NK-92 (cell line): ENCODE results near the gene DOLPP1.

Source experiments
- DNase-seq: peaks from one replicate; lab custom pipeline; 2025; ENCODE audit not compliant: unreplicated experiment; lab: John Stamatoyannopoulos, UW

Gene DOLPP1

GRCh38 chr9:129063061-129063460 is 17.9 kb upstream of the DOLPP1 start:
- no peak for DNase-seq

- no peak for DNase-seq
Measured at GRCh38 chr9:129064499-129064908, 16.4 kb upstream of the DOLPP1 start.

GRCh38 chr9:129068110-129068509 is 12.8 kb upstream of the DOLPP1 start:
- no peak for DNase-seq

GRCh38 chr9:129068990-129069861 is 11.7 kb upstream of the DOLPP1 start:
- no peak for DNase-seq

DNA sequence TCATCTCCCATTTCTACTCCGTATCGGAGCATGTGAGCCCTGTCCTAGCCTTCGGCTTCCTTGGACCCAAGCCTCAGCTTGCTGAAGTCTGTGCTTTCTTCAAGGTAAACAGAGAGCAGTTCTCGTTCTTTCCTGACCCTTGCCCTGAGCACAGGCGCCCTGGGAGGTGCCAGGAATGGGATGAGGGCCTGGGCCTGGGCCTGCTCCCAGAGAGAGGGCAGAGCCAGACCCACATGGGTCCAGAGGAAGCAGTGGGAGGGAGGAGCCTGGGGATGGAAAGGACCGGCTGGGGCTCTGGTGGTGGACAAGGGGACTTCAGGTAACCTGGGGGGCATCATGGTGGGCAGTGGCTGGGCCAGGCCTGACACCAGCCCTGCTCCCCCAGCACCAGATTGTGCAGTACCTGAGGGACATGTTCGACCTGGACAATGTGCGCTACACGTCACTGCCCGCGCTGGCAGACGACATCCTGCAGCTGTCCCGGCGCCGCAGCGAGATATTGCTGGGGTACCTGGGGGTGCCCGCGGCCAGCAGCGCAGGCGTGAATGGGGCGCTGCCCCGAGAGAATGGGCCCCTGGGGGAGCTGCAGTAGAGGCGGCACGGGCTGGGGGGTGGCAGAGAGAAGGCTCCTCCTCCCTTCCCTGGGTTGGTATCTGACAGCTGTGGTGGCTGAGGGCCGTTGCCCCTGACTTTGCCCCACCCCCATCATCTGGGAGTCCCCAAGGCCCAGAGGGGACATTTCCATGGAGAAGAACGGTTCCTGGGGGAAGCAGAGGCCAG is 10.9 kb upstream of the DOLPP1 start:
- no peak for DNase-seq

DNA sequence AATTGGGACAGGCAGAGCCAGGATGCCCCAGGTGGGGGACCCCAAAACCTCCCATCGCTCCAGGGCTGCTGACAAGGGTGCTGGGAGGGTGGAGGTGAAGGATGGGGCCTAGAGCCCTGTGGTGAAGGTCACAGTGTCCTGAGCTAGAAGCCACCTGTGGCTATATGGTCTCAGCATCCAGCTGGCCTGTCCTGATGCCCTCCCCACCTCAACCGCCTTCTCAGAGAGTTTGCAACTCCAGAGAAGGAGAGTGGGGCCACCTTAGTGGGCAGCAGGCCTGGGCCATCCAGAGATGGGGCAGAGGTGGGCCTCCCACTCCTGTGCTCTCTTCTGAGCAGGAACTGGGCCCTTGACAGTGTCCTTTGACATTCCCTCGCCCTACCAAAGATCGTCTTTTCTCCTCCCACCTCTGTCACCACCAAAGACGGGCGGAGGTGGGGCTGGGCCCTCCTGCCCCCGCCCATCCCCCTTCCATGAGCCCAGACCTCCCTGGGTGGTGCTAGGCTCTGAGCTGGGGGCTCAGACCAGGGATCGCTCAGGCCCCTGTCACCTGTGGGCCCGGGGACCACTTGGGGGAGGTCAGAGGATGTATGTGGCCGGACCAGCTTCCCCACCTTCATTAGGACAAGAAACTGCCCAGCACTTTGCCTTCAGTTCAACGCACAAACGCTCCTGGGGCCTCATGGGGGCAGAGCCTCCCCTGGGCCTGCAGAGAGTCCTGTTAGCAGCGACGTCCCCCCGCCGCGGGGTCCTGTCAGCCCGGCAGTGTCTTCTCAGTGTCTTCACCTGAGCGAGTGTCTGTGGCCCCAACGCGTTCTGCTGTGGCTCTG is 10.0 kb upstream of the DOLPP1 start:
- no peak for DNase-seq

DNA sequence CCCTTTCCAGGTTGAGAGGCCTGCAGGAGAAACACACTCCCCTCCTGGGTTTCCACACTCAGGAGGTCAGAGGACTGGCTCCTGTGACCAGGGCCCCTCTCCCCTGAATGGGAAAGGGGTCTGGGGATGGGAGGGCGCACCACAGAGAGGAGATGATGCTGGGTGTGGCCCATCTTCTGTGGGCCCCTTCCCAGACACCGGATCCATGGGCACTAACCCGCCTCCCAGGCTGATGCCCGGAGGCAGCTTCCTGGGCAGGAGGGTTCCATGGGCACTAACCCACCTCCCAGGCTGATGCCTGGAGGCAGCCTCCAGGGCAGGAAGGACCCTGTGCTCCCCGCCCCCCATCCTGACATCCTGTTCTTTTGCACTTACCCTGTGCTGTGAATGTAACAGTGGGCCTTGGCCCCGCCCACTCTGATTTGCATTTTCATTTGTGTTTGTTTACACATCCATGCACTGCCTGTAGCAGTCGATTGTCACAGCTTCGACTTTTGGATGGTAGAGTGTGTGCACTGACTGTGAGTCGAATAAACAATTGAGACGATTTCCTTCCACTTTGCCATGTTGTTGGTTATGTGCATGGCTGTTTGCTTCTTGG is 9.3 kb upstream of the DOLPP1 start:
- DNase-seq, result no peak

GRCh38 chr9:129072171-129072570 is 8.7 kb upstream of the DOLPP1 start:
- no peak for DNase-seq

- no peak for DNase-seq
Measured at GRCh38 chr9:129073404-129073803, 7.5 kb upstream of the DOLPP1 start.

- no peak for DNase-seq
Measured at GRCh38 chr9:129074106-129074505, 6.8 kb upstream of the DOLPP1 start.

DNA sequence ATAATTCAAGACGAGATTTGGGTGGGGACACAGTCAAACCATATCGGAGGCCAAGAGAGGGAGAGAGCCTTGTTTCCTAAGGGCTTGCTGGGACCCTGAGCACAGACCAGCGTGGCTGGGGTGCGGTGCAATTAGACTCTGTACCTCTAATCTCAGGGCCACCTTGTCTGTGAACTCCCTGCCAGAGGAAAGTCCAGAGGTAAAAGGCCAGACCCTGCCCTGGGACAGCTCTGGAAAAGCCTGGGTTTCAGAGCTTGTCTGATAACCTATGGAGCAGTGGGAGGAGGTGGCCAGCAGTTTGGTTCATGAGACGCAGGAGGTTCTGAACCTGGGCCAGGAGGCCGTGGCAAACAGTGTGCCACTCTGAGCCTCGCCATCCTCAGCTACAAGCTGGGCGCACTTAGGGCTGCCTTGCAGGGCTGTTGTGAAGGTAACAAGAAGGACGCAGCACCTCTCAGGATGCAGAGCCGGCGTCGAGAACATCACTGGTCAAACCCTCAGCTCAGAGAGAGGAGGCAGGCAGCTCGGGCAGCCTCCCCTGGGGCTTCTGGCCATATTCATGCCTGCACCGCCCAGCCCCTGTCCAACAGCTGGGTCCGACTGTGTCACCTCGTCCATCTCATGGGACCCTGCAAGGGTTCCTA is 4.8 kb upstream of the DOLPP1 start:
- DNase-seq, result no peak

- DNase-seq, result no peak
Measured at GRCh38 chr9:129076640-129077037, 4.3 kb upstream of the DOLPP1 start.

DNA sequence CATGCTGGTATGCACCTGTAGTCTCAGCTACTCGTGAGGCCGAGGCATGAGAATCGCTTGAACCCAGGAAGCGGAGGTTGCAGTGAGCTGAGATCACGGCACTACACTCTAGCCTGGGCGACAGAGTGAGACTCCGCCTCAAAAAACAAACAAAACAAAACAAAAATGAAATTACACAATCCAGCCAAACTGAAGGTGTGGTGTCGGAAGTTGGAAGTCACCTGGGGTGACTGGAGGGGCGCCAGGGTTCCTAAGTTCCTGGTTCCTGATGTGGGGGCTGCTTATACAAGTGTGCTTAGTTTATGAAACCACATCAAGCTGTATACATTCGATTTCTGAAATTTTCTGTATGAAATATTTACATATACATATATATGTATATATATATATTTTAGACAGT is 3.7 kb upstream of the DOLPP1 start:
- no peak for DNase-seq

GRCh38 chr9:129078691-129079503 is 2.0 kb upstream of the DOLPP1 start:
- DNase-seq, result no peak

- DNase-seq, result no peak
Measured at GRCh38 chr9:129079829-129080228, 1.1 kb upstream of the DOLPP1 start.

GRCh38 chr9:129080298-129080600 is 662 bp upstream of the DOLPP1 start:
- no peak for DNase-seq

DNA sequence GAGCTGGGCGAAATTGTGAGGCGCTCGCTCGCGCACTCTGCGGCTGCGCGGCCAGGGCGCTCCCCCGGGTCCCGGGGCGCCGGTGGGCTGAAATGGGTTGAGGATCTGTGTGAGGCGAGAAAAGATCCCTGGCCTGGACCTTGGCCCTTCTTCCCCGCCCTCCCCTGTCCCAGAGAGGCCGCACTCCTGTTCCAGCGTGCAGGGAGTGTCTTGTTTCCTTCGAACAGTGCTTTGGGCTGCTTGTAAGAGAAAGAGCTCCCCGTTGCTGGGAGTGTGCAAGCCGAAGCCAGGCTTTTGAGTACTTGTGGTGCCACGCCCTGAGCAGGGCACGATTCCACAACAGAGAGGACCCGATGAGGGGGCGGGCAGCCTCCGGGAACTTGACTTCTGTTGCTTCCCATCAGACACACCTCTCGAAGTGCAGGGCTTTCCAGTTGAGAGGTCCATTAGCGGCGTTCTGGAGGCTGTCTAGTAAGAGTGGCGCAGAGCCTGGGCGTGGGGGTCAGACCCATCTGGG is 535 bp downstream of the DOLPP1 start:
- DNase-seq, result no peak

- DNase-seq, result no peak
Measured at GRCh38 chr9:129084087-129084486, 3.2 kb downstream of the DOLPP1 start.

DNA sequence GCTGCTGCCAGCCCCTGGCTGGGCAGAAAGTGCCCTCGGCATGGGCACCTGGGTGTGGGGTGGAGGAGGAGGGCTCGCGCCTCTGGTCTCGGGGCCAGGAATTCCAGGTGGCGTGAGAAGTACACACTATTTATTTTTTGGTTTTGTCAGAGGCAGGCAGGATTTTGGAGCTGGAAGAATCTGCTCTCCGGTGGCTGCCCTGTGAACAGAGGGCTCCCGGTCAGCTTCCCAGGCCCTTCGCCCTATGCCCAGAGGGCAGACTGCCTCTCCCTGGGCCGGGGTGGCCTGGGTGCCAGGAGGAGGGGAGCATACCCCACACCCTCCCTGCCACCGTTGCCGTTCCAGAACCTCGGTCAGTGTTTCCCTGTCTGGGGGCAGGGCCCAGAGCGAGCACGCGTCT is 8.3 kb downstream of the DOLPP1 start:
- no peak for DNase-seq
